ENCODE data around the gene SEPTIN6.
"Not testable (repeated sequence)": the region's sequence is repeated elsewhere in the genome, so short reads cannot be mapped to it uniquely, and the experiment has no call there.

SEPTIN6 gene

GRCh38 chrX:119690921-119691716 is 1.8 kb downstream of the SEPTIN6 start:
- no peak for DNase-seq

- DNase-seq: no peak
These were observed 4.1 kb downstream of the SEPTIN6 start for GRCh38 chrX:119688911-119689321.

GRCh38 chrX:119687661-119688413 is 5.1 kb downstream of the SEPTIN6 start:
- DNase-seq: no peak

- peak; percentile 73 for DNase-seq
These were observed 6.8 kb downstream of the SEPTIN6 start for GRCh38 chrX:119686087-119686691.

- DNase-seq: no peak
These were observed 7.5 kb downstream of the SEPTIN6 start for GRCh38 chrX:119685225-119686066.

GRCh38 chrX:119684916-119685224 is 8.1 kb downstream of the SEPTIN6 start:
- no peak for DNase-seq

GRCh38 chrX:119684312-119684711 is 8.7 kb downstream of the SEPTIN6 start:
- not testable (repeated sequence) for DNase-seq

GRCh38 chrX:119682019-119682989 is 10.7 kb downstream of the SEPTIN6 start:
- no peak for DNase-seq

- no peak for DNase-seq
These were observed 15.3 kb downstream of the SEPTIN6 start for GRCh38 chrX:119677654-119677981.

GRCh38 chrX:119676949-119677653 is 15.9 kb downstream of the SEPTIN6 start:
- DNase-seq: no peak

- no peak for DNase-seq
These were observed 19.6 kb downstream of the SEPTIN6 start for GRCh38 chrX:119673336-119673735.

- DNase-seq: no peak
These were observed 20.5 kb downstream of the SEPTIN6 start for GRCh38 chrX:119672426-119672825.

- no peak for DNase-seq
These were observed 23.4 kb downstream of the SEPTIN6 start for GRCh38 chrX:119669424-119670037.

GRCh38 chrX:119667111-119667878 is 25.7 kb downstream of the SEPTIN6 start:
- peak; percentile 62 for DNase-seq

- not testable (repeated sequence) for DNase-seq
These were observed 28.1 kb downstream of the SEPTIN6 start for GRCh38 chrX:119664877-119665276.

- no peak for DNase-seq
These were observed 31.5 kb downstream of the SEPTIN6 start for GRCh38 chrX:119661486-119661885.

- DNase-seq: no peak
These were observed 33.4 kb downstream of the SEPTIN6 start for GRCh38 chrX:119659522-119659921.

- no peak for DNase-seq
These were observed 37.8 kb downstream of the SEPTIN6 start for GRCh38 chrX:119655125-119655524.

- peak; percentile 67 for DNase-seq
These were observed 38.8 kb downstream of the SEPTIN6 start for GRCh38 chrX:119654112-119654531.

- no peak for DNase-seq
These were observed 44.6 kb downstream of the SEPTIN6 start for GRCh38 chrX:119648421-119648775.

Measured in right forelimb (tissue), 1 donor.